HS-27A (cell line): Measurements from ENCODE around the gene DCDC2B.

ENCODE experiments used
- DNase-seq: peaks from one replicate; pipeline ENCODE4 v3.0.0-alpha.2; 2012; ENCODE audit warnings: low read depth, missing footprints

The DCDC2B gene

DNA sequence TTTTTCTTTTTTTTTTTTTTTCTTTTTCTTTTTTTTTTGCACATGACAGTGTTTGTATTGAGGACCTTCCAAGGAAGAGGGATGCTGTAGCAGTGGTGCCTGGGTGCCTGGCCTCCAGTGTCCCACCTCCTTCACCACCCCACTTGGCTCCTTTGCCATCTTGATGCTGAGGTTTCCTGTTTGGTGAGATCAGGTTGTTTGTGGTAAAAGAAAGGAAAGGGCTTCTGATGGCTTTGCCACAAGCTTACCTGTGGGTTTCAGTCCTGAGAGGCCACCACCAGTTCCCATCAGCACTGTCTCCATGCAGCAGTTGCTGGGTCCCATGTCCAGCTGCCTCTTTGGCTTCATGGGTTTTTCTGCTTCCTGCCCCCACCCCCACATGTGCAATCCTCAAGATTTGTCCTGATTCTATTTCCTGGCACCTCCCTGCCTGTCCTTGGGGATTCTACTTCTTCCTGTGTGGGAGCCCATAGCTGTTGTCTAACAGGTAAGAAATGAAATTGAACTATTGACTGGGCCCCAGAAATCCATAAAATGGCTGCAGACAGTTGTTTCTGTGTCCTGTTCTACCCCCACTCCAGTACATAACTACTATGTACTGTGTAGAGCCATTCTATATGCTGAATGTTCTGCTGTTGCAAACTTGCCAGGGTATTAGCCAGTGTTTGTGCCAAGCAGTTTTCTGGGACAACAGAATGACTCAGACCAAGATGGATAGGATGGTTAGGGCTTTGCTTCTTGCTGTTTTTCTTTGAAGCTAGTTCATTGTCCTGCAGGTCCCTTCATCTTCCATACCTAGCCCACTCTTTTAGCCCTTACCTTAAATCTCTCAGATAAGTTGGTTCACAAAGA is 12.7 kb upstream of the DCDC2B start:
- DNase-seq, result no peak

DNA sequence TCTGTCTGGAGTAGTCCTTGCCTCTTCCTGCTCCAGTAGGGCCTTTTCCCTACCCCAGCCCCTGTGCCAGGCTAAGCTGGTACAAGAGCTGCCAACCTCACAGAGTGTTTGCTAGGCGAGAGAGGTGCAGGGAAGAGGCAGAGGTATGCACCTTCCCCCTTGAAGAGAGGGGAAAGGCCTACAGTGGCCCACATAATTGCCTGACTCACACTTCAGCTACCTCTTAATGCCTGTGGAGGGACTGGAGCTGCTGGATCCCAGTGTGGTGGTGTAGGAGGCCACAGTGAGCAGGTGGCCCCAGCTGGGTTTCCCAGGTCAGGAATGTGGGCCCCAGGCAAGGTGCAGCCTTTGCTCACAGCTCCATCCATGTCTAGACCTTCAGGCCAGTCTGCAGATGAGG is 11.8 kb upstream of the DCDC2B start:
- no peak for DNase-seq

DNA sequence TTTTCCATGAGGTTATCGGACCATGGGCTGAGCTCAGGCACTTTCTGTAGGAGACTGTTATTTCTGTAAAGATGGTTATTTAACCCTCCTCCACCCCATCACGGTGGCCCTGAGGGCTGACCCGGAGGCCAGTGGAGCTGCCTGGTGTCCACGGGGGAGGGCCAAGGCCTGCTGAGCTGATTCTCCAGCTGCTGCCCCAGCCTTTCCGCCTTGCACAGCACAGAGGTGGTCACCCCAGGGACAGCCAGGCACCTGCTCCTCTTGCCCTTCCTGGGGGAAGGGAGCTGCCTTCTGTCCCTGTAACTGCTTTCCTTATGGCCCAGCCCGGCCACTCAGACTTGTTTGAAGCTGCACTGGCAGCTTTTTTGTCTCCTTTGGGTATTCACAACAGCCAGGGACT is 11.1 kb upstream of the DCDC2B start:
- no peak for DNase-seq

DNA sequence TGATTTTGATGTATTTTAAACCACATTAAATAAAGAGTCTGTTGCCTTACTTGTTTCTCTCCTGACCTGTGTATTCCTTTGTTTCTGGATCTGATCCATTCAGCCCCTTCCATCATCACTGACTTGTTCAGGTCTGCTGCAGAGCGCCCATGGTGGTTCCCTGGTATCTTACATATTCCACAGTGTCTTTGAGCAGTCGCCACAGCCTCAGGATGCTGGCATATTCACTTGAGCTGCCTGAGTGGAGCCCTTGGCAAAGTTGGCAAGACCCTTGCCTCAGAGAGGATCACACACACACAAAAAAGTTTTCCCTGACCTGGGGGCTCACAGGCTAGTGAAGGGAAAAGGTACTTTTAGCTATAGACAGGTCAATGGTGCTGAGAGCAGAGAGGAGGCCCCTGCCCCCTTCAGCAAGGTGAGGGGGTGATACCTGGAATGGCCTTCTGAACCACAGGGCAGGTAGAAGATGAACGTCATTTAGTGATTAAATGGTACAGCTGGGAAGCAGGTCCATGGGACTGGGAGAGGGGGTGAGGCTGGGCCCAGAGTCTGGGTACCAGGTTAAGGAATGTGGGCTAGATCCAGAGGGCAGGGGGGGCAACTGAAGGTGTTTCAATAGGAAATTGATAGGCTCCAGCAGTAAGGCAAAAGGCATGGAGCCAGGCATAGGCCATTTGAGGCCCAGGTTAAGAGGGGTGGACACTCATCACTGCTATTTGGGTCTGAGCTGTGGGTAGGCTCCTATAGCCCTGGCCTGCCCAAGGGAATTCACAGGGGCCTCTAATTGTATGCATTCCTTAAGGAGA is 10.4 kb upstream of the DCDC2B start:
- no peak for DNase-seq

DNA sequence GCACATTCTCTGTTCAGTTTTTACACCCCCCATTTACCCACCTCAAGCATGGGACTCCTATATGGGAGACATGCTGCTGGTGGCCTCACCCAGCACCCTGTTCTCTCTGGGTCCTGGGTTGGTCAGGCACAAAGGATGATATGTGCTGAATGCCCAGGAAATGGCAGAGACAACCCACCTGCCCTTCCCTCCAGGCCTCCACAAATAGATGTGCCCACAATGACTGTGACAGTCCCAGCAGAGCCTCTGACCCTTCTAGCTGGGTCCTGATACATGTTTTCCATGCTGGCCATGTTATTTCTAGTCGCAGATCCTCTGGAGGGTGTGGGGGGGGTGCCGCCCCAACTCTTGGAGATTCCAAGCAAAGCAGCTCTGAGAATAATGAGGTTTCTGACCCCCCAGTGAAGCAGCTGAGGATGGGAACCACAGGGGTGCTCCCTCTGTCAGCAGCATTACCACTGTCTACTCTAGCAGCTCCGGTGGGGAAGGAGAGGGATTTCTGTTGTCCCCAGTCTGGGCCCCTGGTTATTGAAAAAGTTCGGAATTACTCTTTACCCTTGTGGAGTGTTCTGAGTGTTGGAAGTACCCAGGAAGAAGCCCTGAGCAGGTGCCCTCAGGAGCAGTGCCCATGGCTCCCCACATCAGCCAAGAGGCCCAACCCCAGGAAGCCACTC is 9.7 kb upstream of the DCDC2B start:
- DNase-seq, result no peak

DNA sequence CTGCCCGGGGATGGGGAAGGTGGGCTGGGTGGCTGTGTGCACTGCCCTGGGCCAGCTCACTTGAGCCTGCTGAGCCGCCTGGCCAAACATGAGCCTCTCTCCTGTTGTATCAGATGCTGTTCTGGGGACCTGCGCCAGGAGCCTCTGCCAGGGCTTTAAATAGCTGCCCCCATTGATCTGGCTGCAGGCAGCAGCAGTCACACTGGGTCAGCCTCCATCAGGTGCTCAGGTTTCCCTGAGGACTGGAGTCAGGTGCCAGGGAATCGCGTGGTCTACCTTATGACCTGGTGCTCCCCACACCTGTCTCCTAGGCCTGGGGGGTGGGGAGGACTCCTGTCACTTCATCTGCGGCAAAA is 9.2 kb upstream of the DCDC2B start:
- no peak for DNase-seq

DNA sequence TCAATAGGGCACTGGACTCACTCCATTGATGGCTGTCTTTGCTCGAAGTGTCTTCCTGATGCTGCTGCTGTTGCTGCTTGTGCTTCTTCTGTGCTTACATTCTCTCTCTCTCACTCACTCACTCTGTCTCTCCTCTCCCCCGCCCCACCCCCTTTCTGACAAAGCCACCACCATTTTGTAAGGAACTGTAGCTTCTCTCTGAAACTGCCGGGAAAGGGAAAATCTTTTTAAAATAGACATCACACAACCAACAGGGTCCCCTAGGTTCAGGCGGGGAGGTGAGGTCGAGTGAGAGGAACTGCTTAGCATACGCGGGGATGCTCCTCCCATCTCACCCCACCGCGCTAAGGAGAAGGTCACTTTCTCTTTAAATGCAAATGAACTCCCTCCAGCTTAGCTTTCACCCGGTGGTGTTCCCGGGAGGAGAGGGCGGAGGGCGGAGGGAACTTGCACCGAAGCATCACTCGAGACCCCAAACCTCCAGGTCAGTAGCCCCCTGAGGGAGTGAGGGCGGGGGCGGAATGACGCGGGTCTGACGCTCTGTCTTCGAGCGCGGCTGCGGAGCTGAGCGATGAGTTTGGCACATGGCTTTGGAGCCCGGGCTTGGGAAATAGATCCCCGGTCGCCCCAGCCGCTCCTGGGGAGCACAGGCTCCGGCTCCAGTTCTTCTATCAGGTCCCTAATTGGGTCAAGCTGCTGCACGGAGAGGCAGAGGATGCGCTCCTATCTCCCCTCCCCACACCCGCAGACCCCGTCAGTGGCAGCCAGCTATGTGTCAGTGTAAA is 8.5 kb upstream of the DCDC2B start, which contains the start of gene CCDC28B:
Gene CCDC28B, plus strand, starts transcription at position 370 of the 785 bp plus-strand sequence. CDS start 1,341 bp downstream, outside the sequence.
- peak; percentile 45 for DNase-seq

DNA sequence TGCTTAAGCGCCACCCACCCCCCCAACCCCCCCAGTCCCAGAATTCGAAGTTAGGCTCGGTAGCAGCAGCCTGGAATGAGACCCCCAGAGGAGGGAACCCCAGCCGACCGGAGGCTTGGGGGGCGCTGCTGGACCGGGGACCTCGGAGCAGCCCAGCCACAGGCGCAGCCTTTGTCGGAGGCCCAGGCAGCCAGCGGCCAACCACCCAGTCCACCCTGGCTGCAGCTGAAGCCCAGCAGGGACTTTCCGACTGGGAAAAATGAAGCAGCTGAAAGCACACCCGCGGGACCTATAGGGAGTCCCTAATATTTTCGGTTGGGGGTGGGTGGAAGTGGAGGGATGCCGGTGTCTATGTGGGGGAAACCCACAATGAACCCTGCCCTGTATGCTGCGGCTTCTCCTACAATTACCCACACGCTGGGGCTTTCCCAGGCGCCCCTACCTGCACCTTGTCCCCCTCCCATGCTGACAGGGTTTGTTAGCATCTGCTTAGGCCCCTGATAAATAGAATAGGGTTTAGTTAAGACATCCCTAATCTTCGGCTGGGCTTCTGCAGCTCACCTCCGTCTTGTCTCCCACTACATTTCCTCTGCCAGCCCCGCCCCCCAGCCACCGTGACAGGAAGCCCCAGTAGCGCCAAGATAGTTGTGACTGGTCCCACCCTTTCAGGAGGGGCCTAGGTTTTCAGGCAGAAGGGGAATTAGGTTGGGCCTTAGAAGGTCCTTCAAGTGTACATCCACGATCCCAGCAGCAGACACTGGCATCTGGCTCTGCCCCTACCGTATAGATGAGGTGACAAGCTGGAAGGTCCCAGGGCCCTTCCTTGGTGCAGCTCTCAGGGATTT is 7.7 kb upstream of the DCDC2B start:
- no peak for DNase-seq

DNA sequence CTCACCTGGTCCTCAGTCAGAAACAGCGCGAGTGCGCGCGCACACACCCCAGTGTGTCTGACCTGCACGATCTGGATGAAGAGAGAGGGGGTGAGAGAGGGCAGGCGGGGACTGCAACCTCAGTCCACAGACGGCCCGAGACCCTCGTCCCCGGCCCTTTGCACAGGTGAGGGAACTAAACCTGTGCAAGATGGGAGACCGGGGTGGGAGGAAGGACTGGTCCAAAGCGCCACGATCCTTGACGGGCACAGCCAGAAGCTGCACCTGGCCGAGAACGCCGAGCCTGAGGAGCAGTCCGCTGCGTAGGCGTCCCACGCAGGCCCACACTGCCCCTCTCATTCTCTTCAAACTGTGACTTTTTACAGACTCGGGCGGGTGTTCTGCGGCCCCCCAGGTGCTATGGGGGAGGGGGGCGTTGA is 3.9 kb upstream of the DCDC2B start:
- DNase-seq, result no peak

DNA sequence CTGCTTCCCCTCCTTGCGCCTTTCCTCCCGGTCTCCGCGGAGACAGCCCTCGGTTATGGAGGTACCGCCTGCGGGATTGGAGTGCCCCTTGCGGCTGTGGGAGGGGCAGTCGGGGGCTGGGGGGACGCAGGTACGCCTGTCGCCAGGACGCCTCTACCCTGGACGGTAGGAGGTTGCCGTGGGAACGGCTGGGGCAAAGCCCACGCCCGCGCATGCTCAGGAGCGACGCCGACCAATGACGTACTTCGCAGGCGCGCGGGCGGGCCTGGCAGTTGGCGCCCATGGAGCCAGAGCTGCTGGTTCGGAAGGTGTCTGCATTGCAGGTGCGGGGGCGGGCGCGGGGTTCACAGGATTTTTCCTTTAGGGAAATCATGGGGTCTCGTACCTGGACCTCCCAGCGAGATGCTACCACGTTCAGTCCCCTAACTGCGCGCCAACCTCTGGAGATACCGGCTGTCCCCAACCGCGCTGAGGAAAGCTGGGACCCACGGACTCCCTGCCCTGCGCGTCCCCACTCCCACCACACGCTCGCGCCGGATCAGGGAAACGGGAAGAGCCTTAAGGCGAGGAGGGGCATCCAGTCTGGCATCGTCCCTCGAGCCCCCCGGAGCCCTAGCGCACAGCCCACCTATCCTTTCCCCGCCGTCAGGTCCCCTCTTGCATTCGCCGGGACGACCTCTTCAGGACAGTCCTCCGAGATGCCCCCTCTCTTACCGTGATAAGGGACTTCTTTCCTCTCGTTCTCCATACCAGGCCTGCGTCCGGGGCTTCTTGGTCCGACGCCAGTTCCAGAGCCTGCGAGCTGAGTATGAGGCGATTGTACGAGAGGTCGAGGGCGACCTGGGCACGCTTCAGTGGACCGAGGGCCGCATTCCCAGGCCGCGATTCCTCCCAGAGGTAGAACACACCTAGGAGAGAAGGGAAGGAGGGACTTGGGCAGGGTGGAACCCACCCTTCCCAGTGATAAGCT is 3.2 kb upstream of the DCDC2B start, which contains the start of gene IQCC:
Gene IQCC, plus strand, starts transcription at position 271 of the 970 bp plus-strand sequence. Its CDS starts 11 bp downstream, at position 282.
- peak; percentile 48 for DNase-seq

DNA sequence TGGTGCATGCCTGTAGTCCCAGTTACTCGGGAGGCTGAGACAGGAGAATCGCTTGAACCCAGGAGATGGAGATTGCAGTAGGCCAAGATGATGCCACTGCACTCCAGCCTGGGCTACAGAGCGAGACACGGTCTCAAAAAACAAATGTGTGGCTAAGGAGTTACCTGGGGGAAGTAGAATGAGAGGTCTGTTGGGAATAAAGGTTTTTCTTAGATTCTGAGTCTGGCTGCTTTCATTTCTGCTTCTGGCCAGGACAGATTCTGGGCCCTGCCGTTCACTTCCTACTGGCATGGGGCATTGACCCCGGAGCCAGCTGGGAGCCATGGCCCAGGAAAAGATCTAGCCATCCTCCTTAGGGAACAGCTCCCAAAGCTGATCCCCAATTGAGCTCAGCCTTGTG is 420 bp upstream of the DCDC2B start:
- no peak for DNase-seq

DNA sequence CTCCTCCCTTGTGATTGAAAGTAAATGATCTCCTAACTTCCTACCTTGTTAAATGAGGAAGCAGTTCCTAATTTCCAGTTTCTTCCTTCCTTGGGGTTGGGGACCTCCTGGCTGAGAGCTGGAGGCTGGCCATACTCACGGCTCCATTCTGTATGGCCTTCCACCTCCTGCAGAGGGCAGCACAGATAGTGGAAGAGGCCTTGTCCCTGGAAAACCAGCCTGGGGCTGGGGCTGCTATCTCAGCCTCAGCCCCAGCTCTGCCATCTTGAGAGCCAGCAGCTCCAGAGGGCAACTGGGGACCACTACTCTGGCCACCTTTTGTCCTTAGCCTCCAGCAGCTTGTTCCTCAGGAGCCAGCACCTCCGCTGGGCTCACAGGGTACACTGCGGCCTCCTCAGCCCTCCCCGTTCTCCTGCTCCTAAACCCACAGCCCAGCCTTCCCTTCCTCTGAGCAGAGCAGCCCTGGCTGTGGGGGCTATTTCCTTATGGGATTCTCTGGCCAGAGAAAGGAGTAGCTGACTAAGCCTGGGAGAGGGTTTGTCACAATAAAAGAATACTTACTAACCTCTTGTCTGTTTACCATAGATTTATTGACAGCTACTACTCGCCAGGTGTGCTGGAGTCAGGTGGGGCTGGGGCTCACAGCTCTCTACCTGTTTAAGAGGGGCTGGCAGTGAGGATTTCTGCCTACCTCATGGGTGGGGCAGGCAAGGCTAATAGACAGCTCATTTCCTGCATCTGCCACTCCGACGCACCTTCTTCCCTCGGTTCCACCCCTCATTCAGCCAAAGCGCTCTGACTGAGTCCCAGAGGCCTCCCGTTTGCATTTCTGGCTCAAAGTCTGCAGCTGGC is 7.0 kb downstream of the DCDC2B start:
- no peak for DNase-seq

DNA sequence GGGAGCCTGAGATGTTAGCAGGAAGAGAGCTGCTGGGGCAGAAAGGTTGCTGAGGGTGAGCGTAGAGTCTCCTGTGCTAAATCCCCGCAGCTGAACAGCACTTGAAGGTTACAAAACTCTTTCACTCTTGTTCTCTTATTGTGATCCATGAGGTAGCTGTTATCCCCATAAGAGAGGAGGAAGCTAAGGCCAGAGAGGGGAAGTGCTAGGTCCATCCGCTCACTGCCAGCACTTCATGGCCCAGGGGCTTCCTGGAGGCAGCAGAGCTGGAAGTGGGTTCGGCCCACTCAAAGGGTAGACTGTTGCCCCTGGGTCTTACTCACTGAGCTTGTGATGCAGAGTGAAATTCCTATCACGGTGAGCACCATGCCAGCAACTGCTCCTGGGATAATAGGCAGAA is 7.7 kb downstream of the DCDC2B start:
- DNase-seq, result no peak

DNA sequence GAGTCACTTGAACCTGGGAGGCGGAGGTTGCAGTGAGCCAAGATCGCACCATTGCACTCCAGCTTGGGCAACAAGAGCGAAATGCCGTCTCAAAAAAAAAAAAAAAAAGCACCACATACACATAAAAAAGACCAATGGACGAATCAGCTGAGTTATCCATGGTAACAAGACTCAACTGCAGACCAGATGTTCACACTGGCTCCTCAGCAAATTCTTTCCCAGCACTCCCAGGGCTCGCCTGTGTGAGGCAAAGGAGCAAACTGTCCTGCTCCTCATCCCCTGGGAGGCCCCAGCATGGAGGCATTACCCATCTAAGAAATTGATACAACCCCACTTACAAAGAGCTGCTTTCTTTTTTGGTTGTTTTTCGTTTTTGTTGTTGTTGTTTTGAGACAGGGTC is 10.1 kb downstream of the DCDC2B start:
- DNase-seq, result no peak

DNA sequence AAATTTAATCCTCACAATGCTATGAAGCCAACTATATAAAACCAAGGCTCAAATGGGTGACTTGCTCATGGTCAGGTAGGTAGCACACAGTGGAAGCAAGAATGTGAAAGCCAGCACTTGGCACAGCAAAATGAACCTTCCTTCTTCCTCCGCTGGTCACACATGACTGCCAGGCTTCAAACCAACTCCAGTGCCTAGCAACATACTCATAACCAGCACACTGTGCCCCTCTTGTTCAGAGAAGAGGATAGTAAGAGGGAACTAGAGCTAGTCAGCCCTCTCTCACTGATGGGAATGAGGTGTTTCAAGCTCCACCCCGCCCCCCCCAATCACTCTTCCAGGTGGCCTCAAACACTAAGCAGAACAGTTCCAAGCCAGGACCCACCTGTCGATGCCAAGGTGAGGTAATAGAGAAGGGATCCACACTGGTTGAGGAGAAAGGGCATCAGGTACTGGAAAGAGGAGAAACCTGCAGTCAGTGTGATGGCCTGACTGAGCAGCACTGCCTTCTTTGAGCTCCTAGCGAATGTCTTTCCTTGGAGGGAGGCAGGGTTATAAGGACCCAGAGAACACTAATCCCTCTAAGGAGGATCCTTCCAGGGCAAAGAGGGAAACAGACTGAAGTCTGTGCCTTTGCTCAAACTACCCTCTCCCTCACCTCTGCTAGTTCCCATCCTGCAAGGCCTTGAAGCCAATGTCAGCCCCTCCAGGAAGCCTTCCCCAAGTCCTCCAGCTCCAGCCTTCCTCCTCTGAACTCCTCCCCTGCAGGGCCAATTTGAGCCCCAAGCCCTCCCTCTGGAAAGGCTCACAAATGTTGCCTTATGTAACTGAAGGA is 12.1 kb downstream of the DCDC2B start:
- no peak for DNase-seq

DNA sequence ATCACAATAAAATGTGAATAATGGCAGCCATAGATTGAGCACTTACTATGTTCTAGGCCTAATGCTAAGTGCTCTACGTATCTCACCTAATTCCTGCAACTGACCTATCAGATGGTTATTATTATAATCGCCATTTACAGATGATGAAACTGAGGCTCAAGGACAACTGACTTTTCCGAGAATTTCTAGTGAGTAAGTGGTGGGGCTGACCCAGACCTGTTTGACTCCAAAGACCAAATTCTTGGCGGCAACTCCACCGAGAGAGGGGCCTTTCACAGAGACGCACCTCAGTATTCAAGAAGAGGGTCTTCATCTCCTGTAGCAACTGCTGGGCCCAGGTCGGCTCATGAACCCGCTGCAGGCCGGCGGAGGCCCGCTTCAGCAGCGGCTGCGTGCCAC is 12.7 kb downstream of the DCDC2B start:
- DNase-seq, result no peak

DNA sequence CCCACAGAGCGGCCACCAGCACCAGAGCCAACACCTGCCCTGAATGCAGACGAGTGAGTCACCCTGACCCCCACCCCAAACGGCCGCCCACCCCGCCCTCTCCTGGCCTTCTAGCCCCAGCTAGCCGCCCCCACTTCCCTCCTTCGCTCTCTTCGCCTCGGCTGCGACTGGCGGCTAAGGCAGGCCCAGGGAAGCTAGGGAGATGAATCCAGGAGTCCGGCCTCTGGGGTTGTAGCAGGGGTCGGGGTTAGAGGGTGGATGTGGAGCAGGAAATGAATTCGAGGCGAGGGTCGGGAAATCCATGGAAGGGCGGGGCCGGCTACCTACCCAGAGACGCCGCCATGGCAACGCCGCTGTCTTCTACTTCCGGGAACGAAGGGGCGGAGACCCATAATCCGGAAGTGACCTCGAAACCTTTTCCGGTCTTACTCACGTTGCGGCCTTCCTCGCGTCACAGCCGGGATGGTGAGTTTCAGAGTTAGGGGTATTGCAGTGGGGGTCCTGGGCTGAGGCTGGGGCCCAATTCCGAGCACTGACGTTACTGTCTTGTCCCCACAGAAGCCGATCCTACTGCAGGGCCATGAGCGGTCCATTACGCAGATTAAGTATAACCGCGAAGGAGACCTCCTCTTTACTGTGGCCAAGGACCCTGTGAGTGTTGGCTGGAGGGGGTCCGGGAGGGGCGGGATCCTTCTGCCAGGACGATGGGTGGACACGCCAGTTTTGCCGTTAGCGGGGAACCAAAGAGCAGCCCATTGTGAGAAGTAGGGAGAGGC is 13.3 kb downstream of the DCDC2B start, which contains the start of the genes EIF3I and TMEM234:
Gene EIF3I, plus strand, starts transcription at position 428 of the 776 bp plus-strand sequence. Its CDS starts 35 bp downstream, at position 463.
Gene TMEM234, minus strand, starts transcription at position 374 of the 776 bp plus-strand sequence. Its CDS starts 31 bp downstream, at position 343.
- peak; percentile 77 for DNase-seq
